ENCODE measurements around the gene RHBDD1. TPM values are rescaled to one million over a fixed set of nuclear protein-coding genes. Genes with fewer than 3 reads are reported as not detected.

Gene RHBDD1
- total RNA-seq, 1 experiment from 2014 or later, result 28.0 TPM

DNA sequence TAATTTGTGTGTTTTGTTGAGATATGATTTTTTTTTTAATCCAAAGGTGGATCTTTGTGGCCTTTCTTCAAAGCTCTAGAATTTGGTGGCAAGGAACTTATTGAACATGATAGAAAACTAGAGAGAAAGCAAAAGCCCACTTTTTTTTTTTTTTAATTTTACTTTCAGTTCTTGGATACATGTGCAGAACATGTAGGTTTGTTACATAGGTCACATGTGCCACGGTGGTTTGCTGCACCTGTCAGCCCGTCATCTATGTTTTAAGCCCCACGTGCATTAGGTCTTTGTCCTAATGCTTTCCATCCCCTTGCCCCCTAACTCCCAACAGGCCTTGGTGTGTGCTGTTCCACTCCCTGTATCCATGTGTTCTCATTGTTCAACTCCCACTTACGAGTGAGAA lies 135.9 kb downstream of the RHBDD1 start:
- Histone ChIP-seq H3K4me1 (ENCODE audit: insufficient read depth, low read length, poor library complexity, severe bottlenecking) (no peaks in the 10 kb centered on the region), H3K4me3 (ENCODE audit: low read depth, low read length, poor library complexity, severe bottlenecking) (no peak overlapping the region), H3K9me3 (ENCODE audit: low read depth, low read length, poor library complexity, severe bottlenecking) (no peaks in the 10 kb centered on the region), H3K27ac (ENCODE audit: low read depth, low read length, poor library complexity, severe bottlenecking) (no peak overlapping the region), H3K27me3 (replicated peaks; ENCODE audit: insufficient read depth, low read depth, low read length, poor library complexity) (no peaks in the 10 kb centered on the region), H3K36me3 (ENCODE audit: insufficient read depth, low read length, poor library complexity, severe bottlenecking) (no peaks in the 10 kb centered on the region)
- BruUV-seq (replicated peaks), result no TSS peak
- DNase-seq (ENCODE audit: low spot score), result no peak
- ChIA-PET CTCF (no interaction called here), POLR2A (ENCODE audit: low non-redundant PET) (no interaction called here)
- intact Hi-C loops (cut with micrococcal nuclease; ENCODE audit: unreplicated experiment), result no loop called here
- TF ChIP-seq CTCF (conservative IDR thresholded peaks at IDR 0.05; ENCODE audit: low read depth, low read length) (no peak), EZH2 (IDR thresholded peaks at IDR 0.05; ENCODE audit: borderline replicate concordance, low read depth, low read length, poor library complexity, severe bottlenecking) (no peak)

- intact Hi-C loops (cut with micrococcal nuclease; ENCODE audit: unreplicated experiment), result no loop called here
- Histone ChIP-seq H3K4me3 (ENCODE audit: low read depth, low read length, poor library complexity, severe bottlenecking) (no peak overlapping the region), H3K9me3 (ENCODE audit: low read depth, low read length, poor library complexity, severe bottlenecking) (no peaks in the 10 kb centered on the region), H3K4me1 (ENCODE audit: insufficient read depth, low read length, poor library complexity, severe bottlenecking) (peaks cover 8% of the 10 kb centered on the region), H3K36me3 (ENCODE audit: insufficient read depth, low read length, poor library complexity, severe bottlenecking) (no peaks in the 10 kb centered on the region), H3K27me3 (replicated peaks; ENCODE audit: insufficient read depth, low read depth, low read length, poor library complexity) (no peaks in the 10 kb centered on the region), H3K27ac (ENCODE audit: low read depth, low read length, poor library complexity, severe bottlenecking) (no peak overlapping the region)
- TF ChIP-seq EZH2 (IDR thresholded peaks at IDR 0.05; ENCODE audit: borderline replicate concordance, low read depth, low read length, poor library complexity, severe bottlenecking) (no peak), CTCF (conservative IDR thresholded peaks at IDR 0.05; ENCODE audit: low read depth, low read length) (no peak)
- no peak for DNase-seq (ENCODE audit: low spot score)
- CTCF ChIA-PET, result no interaction called here
- no TSS peak for BruUV-seq (replicated peaks)
- POLR2A ChIA-PET (ENCODE audit: low non-redundant PET), result no interaction called here
Measured at GRCh38 chr2:226973816-226974215, 138.0 kb downstream of the RHBDD1 start.

GRCh38 chr2:226977775-226978190 lies 141.9 kb downstream of the RHBDD1 start:
- BruUV-seq (replicated peaks), result no TSS peak
- H3K36me3 ChIP-seq (ENCODE audit: insufficient read depth, low read length, poor library complexity, severe bottlenecking), result no peaks in the 10 kb centered on the region
- H3K9me3 ChIP-seq (ENCODE audit: low read depth, low read length, poor library complexity, severe bottlenecking), result no peaks in the 10 kb centered on the region
- TF ChIP-seq CTCF (conservative IDR thresholded peaks at IDR 0.05; ENCODE audit: low read depth, low read length) (no peak), EZH2 (IDR thresholded peaks at IDR 0.05; ENCODE audit: borderline replicate concordance, low read depth, low read length, poor library complexity, severe bottlenecking) (no peak)
- POLR2A ChIA-PET (ENCODE audit: low non-redundant PET), result no interaction called here
- CTCF ChIA-PET, result no interaction called here
- no peaks in the 10 kb centered on the region for H3K27me3 ChIP-seq (replicated peaks; ENCODE audit: insufficient read depth, low read depth, low read length, poor library complexity)
- peak; percentile 68 for DNase-seq (ENCODE audit: low spot score)
- H3K27ac ChIP-seq (ENCODE audit: low read depth, low read length, poor library complexity, severe bottlenecking), result no peak overlapping the region
- peaks cover 8% of the 10 kb centered on the region for H3K4me1 ChIP-seq (ENCODE audit: insufficient read depth, low read length, poor library complexity, severe bottlenecking)
- H3K4me3 ChIP-seq (ENCODE audit: low read depth, low read length, poor library complexity, severe bottlenecking), result no peak overlapping the region
- intact Hi-C loops (cut with micrococcal nuclease; ENCODE audit: unreplicated experiment), result no loop called here

Measured in A673 (cell line).